Endothelial cell of umbilical vein (primary cell): Measurements from ENCODE around the gene GET4. TPM values are rescaled to one million over a fixed set of nuclear protein-coding genes. Genes with fewer than 3 reads are reported as not detected.
"Not testable (repeated sequence)": the region's sequence is repeated elsewhere in the genome, so short reads cannot be mapped to it uniquely, and the experiment has no call there.

ENCODE experiments used
- BruUV-seq: library from RNA; stranded (reverse); fragments of 400-500 nt; replicated peaks from 2 replicates; lab custom pipeline; 2021; lab: Mats Ljungman, UMichigan
- CTCF ChIA-PET: fragments of 300-600, 350-600 bp; sonication (Branson Sonifier 250); formaldehyde crosslinking; loops from one replicate; lab custom pipeline; 2021; ENCODE audit warnings: antibody characterized with exemption, inconsistent platforms; lab: Charles Lee
- POLR2A ChIA-PET: fragments of 300-600, 350-600 bp; sonication (Branson Sonifier 250); formaldehyde crosslinking; loops from one replicate; lab custom pipeline; 2021; ENCODE audit warnings: antibody characterized with exemption, inconsistent platforms; lab: Charles Lee
- DNase-seq: peaks from one replicate; pipeline ENCODE4 v3.0.0-alpha.2; 2011; ENCODE audit warnings: low read depth, low spot score
- FAIRE-seq: peaks from 2 replicates; lab custom pipeline; 2011; peaks lifted over from hg19 to GRCh38; lab: Jason Lieb, UNC
- H2AFZ ChIP-seq: 2 replicates; pipeline ENCODE4 v1.6.0; 2012; ENCODE audit warnings: low read depth, low read length, control low read depth, inconsistent platforms
- H3K27ac ChIP-seq: 2 replicates; pipeline ENCODE4 v1.5.1; 2011; ENCODE audit warnings: low read depth, mild to moderate bottlenecking, control low read depth, low read length, moderate library complexity; ENCODE audit not compliant: insufficient read depth
- H3K27me3 ChIP-seq, 2 experiments: 2 replicates each; pipeline versions ENCODE4 v1.6.0 to v1.6.1; 2011; ENCODE audit warnings: low read length in 2 of 2, mixed read lengths in 1 of 2; ENCODE audit not compliant: control insufficient read depth in 2 of 2, insufficient read depth in 2 of 2
- H3K36me3 ChIP-seq, 2 experiments: 2 replicates in 1 of 2; 3 replicates in 1 of 2; pipeline ENCODE4 v1.5.1; 2011; ENCODE audit warnings: low read length in 2 of 2, mild to moderate bottlenecking in 1 of 2, moderate library complexity in 1 of 2; ENCODE audit not compliant: control insufficient read depth in 2 of 2, insufficient read depth in 2 of 2; ENCODE audit errors: extremely low read depth in 1 of 2
- H3K4me1 ChIP-seq: 3 replicates; pipeline ENCODE4 v1.5.1; 2011; ENCODE audit warnings: mild to moderate bottlenecking, low read length; ENCODE audit not compliant: control insufficient read depth, insufficient read depth; ENCODE audit errors: extremely low read depth
- H3K4me2 ChIP-seq: 2 replicates; pipeline ENCODE4 v1.6.1; 2011; ENCODE audit warnings: low read length, control low read depth, mixed read lengths; ENCODE audit not compliant: insufficient read depth
- H3K4me3 ChIP-seq, 3 experiments: fragments of 200-600 bp in 1 of 3; sonication (generic), shearing (Covaris generic) in 1 of 3; replicated peaks in 1 of 3; 2 replicates each; pipeline ENCODE4 v1.5.1; 2011 to 2016; ENCODE audit warnings: control low read depth in 3 of 3, low read length in 3 of 3, mild to moderate bottlenecking in 2 of 3, inconsistent platforms in 1 of 3, low read depth in 1 of 3, moderate library complexity in 1 of 3; ENCODE audit not compliant: insufficient read depth in 1 of 3
- H3K79me2 ChIP-seq: 2 replicates; pipeline ENCODE4 v1.6.0; 2012; ENCODE audit warnings: low read length, inconsistent platforms; ENCODE audit not compliant: control insufficient read depth, insufficient read depth
- H3K9ac ChIP-seq: replicated peaks from 2 replicates; pipeline ENCODE3; 2011; ENCODE audit warnings: low read length, control low read depth; ENCODE audit not compliant: insufficient read depth; ENCODE audit errors: extremely low read depth
- H3K9me1 ChIP-seq: replicated peaks from 3 replicates; pipeline ENCODE4 v1.6.0; 2011; ENCODE audit warnings: mild to moderate bottlenecking, low read length; ENCODE audit not compliant: control insufficient read depth, insufficient read depth; ENCODE audit errors: extremely low read depth
- H3K9me3 ChIP-seq: replicated peaks from 2 replicates; pipeline ENCODE4 v1.5.1; 2012; ENCODE audit warnings: low read length, inconsistent platforms; ENCODE audit not compliant: control insufficient read depth, insufficient read depth
- H4K20me1 ChIP-seq: replicated peaks from 2 replicates; pipeline ENCODE3; 2011; ENCODE audit warnings: mild to moderate bottlenecking, low read length; ENCODE audit not compliant: control insufficient read depth, insufficient read depth; ENCODE audit errors: extremely low read depth
- GATA2 ChIP-seq: IDR thresholded peaks from 2 replicates; pipeline ENCODE4 v1.7.0; 2011; ENCODE audit warnings: low read depth, mild to moderate bottlenecking, moderate library complexity, mixed read lengths, low read length; ENCODE audit not compliant: insufficient read length, insufficient read depth
- POLR2A ChIP-seq: IDR thresholded peaks from 2 replicates; pipeline ENCODE4 v1.6.1; 2012; ENCODE audit warnings: low read depth, mild to moderate bottlenecking, control low read depth, low read length
- POLR2AphosphoS5 ChIP-seq: IDR thresholded peaks from 2 replicates; pipeline ENCODE4 v1.6.1; 2012; ENCODE audit warnings: low read depth, mild to moderate bottlenecking, control low read depth, low read length, moderate library complexity; ENCODE audit not compliant: insufficient read depth
- dilution Hi-C: fragments of 300-500 bp; cut with MboI; formaldehyde crosslinking; loops from one replicate; pipeline ENCODE4 v1.15.0; 2019; ENCODE audit warnings: low sequenced_read_pairs; ENCODE audit not compliant: extremely low pct_ligation_motif_present
- intact Hi-C: fragments of 100-400 bp; cut with micrococcal nuclease; formaldehyde crosslinking; loops from one replicate; pipeline ENCODE4 v1.10.0; 2022
- polyA plus RNA-seq, 4 experiments: library from polyadenylated mRNA; depleted of rRNA in 3 of 4; stranded (reverse) in 3 of 4; unstranded in 1 of 4; fragments of >200 nt; gene quantifications; 2 replicates each; pipeline versions ENCODE4 v1.2.1 to v1.2.3, GENCODE V29; 2011 to 2012; ENCODE audit warnings: missing spikeins in 1 of 4
- total RNA-seq: library from RNA; stranded (reverse); gene quantifications from 2 replicates; pipeline ENCODE4 v1.2.3, GENCODE V29; 2021

The GET4 gene
- total and polyA plus RNA-seq, 2 donors (not counting 3 experiments of a cell fraction or from before 2014, with no cell fraction given): 48.4 to 58.1 TPM

DNA sequence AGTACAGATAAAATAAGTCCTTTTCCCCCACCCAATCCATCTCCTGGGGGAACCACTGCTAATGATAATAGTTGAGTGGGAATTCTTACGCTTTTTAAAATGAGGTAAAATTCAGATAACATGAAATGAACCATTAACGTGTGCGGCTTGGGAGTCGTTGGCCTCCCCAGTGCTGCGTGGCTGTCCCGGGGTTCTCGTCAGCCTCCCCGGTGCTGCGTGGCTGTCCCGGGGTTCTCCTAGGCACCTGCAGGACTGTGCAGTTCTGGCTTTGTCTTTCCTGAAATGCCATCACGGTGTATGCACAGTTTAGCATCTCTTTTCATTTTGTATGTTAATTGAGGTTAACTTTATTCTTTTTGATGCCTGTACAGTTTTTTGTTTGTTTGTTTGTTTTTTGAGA lies 30.6 kb upstream of the GET4 start:
- no TSS peak for BruUV-seq
- Histone ChIP-seq H3K9me1 (no peaks in the 10 kb centered on the region), H2AFZ (no peak overlapping the region), H3K9me3 (no peaks in the 10 kb centered on the region), H3K79me2 (no peaks in the 10 kb centered on the region), H4K20me1 (no peaks in the 10 kb centered on the region), H3K4me1 (no peaks in the 10 kb centered on the region), H3K9ac (no peak overlapping the region), H3K27me3 (no peaks in the 10 kb centered on the region), H3K4me3 (no peak overlapping the region), H3K36me3 (peaks cover 8 to 32% of the 10 kb centered on the region in 2 experiments), H3K4me2 (no peak overlapping the region), H3K27ac (no peak overlapping the region)
- ChIA-PET POLR2A (no interaction called here), CTCF (interaction anchor here (1.0 to 3.0 kb wide), 4 partner anchors 9 to 29 kb away, joined by 3 to 17 read pairs (median 4); no protein-coding TSS in a partner anchor)
- intact Hi-C loops: no loop called here
- no peak for DNase-seq
- dilution Hi-C loops: no loop called here
- TF ChIP-seq POLR2AphosphoS5 (no peak), POLR2A (no peak), GATA2 (no peak)
- no peak for FAIRE-seq

DNA sequence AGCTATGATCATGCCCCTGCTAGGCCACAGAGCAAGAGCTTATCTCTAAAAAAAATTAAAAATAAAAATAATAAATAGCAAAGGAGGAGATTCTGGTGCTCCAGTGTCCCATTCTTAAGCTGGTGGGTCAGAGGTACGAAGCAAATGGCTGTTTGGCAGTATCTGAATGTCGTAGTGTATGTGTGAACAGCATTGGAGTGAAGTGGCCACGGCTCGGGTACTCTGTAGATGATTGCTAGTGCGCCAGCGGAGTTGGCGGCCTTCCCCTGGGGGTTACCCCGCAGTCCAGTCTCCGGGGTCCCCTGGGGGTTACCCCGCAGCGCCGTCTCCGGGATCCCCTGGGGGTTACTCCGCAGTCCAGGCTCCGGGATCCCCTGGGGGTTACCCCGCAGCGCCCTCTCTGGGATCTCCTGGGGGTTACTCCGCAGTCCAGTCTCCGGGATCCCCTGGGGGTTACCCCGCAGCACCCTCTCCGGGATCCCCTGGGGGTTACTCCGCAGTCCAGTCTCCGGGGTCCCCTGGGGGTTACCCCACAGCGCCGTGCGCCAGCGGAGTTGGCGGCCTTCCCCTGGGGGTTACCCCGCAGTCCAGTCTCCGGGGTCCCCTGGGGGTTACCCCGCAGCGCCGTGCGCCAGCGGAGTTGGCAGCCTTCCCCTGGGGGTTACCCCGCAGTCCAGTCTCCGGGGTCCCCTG lies 29.2 kb upstream of the GET4 start:
- H3K4me2 ChIP-seq, BruUV-seq: not testable (repeated sequence)
- CTCF ChIA-PET: interaction anchor here (0.7 to 3.0 kb wide), 6 partner anchors 11 to 61 kb away, joined by 3 to 17 read pairs (median 3); no protein-coding TSS in a partner anchor

DNA sequence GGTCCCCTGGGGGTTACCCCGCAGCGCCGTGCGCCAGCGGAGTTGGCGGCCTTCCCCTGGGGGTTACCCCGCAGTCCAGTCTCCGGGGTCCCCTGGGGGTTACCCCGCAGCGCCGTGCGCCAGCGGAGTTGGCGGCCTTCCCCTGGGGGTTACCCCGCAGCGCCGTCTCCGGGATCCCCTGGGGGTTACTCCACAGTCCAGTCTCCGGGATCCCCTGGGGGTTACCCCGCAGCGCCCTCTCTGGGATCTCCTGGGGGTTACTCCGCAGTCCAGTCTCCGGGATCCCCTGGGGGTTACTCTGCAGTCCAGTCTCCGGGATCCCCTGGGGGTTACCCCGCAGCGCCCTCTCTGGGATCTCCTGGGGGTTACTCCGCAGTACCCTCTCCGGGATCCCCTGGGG lies 28.6 kb upstream of the GET4 start:
- peaks cover 8 to 33% of the 10 kb centered on the region in 2 experiments for H3K36me3 ChIP-seq

More for the DNA sequence above, 29.2 kb upstream of the GET4 start:
- H3K79me2 ChIP-seq, FAIRE-seq, H3K4me3 ChIP-seq, H3K9ac ChIP-seq, intact Hi-C loops, DNase-seq, dilution Hi-C loops, H3K27me3 ChIP-seq, H4K20me1 ChIP-seq, H3K4me1 ChIP-seq, H2AFZ ChIP-seq, H3K9me1 ChIP-seq, H3K9me3 ChIP-seq, POLR2A ChIA-PET, H3K27ac ChIP-seq: not testable (repeated sequence)
- peaks cover 8 to 33% of the 10 kb centered on the region in 2 experiments for H3K36me3 ChIP-seq

More for the DNA sequence above, 28.6 kb upstream of the GET4 start:
- H2AFZ ChIP-seq, H3K9me1 ChIP-seq, H3K4me3 ChIP-seq, intact Hi-C loops, POLR2A ChIA-PET, H4K20me1 ChIP-seq, H3K27ac ChIP-seq, dilution Hi-C loops, BruUV-seq, FAIRE-seq, H3K9me3 ChIP-seq, DNase-seq, H3K27me3 ChIP-seq, H3K9ac ChIP-seq, H3K4me1 ChIP-seq, H3K79me2 ChIP-seq, H3K4me2 ChIP-seq: not testable (repeated sequence)
- CTCF ChIA-PET: interaction anchor here (1.0 kb wide), 1 partner anchor 35 kb away, joined by 3 read pairs; no protein-coding TSS in a partner anchor
